ENCODE measurements around the gene GAL3ST2. TPM values are rescaled to one million over a fixed set of nuclear protein-coding genes. Genes with fewer than 3 reads are reported as not detected.
"Not testable (repeated sequence)": the region's sequence is repeated elsewhere in the genome, so short reads cannot be mapped to it uniquely, and the experiment has no call there.

The GAL3ST2 gene
- polyA plus RNA-seq, 1 experiment = not detected

DNA sequence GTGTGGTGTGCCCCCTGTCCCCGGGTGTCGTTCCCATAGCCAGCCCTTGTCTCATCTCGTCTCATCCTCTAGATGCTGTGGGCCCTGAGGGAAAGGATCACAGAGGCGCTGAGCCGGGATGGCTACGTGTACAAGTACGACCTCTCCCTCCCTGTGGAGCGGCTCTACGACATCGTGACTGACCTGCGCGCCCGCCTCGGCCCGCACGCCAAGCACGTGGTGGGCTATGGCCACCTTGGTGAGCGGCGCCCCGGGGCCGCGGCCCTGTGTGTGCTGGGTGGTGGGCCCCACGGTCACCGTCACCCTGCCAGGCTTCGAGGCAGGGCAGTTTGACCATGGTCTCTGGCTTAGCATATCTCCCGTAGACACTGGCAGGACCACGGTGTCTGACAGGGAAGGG lies 20.8 kb upstream of the GAL3ST2 start:
- no peak for TF ChIP-seq CTCF (IDR thresholded peaks at IDR 0.05; ENCODE audit: insufficient read depth, low read depth, low read length)
- ChIA-PET POLR2A (no interaction called here), CTCF (interaction anchor here (1.3 kb wide), 1 partner anchor 8 kb away, joined by 5 read pairs; no protein-coding TSS in a partner anchor)
- peaks cover 18% of the 10 kb centered on the region for H3K36me3 ChIP-seq (ENCODE audit: control insufficient read depth, insufficient read depth, low read length)
- no peak overlapping the region for H3K4me3 ChIP-seq (ENCODE audit: low read depth, low read length)
- no peak for DNase-seq (ENCODE audit: low read depth)
- H3K27me3 ChIP-seq (ENCODE audit: control insufficient read depth, insufficient read depth, low read length) = no peaks in the 10 kb centered on the region

- ChIA-PET CTCF (no interaction called here), POLR2A (no interaction called here)
- DNase-seq (ENCODE audit: low read depth) = no peak
- TF ChIP-seq CTCF (IDR thresholded peaks at IDR 0.05; ENCODE audit: insufficient read depth, low read depth, low read length) = no peak
- Histone ChIP-seq H3K36me3 (ENCODE audit: control insufficient read depth, insufficient read depth, low read length) (peaks cover 8% of the 10 kb centered on the region), H3K27me3 (ENCODE audit: control insufficient read depth, insufficient read depth, low read length) (no peaks in the 10 kb centered on the region), H3K4me3 (ENCODE audit: low read depth, low read length) (no peak overlapping the region)
Measured at GRCh38 chr2:241759067-241759807, 17.4 kb upstream of the GAL3ST2 start.

DNA sequence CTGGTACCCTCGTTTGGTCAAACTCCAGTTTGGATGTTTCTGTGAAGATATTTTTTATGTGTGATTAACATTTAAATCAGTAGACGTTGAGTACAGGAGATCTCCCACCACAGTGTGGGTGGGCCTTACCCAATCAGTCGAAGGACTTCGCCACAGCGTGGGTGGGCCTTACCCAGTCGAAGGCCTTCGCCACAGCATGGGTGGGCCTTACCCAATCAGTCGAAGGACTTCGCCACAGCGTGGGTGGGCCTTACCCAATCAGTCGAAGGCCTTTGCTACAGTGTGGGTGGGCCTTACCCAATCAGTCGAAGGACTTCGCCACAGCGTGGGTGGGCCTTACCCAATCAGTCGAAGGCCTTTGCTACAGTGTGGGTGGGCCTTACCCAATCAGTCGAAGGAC lies 16.7 kb upstream of the GAL3ST2 start:
- POLR2A ChIA-PET; DNase-seq (ENCODE audit: low read depth): not testable (repeated sequence)

GRCh38 chr2:241760301-241760771 lies 16.3 kb upstream of the GAL3ST2 start:
- DNase-seq (ENCODE audit: low read depth) = no peak
- H3K4me3 ChIP-seq (ENCODE audit: low read depth, low read length) = no peak overlapping the region
- CTCF ChIA-PET = no interaction called here
- TF ChIP-seq CTCF (IDR thresholded peaks at IDR 0.05; ENCODE audit: insufficient read depth, low read depth, low read length) = no peak
- POLR2A ChIA-PET = no interaction called here
- H3K27me3 ChIP-seq (ENCODE audit: control insufficient read depth, insufficient read depth, low read length) = no peaks in the 10 kb centered on the region
- peaks cover 12% of the 10 kb centered on the region for H3K36me3 ChIP-seq (ENCODE audit: control insufficient read depth, insufficient read depth, low read length)

More for the DNA sequence above, 16.7 kb upstream of the GAL3ST2 start:
- H3K4me3 ChIP-seq (ENCODE audit: low read depth, low read length); CTCF ChIA-PET; H3K27me3 ChIP-seq (ENCODE audit: control insufficient read depth, insufficient read depth, low read length): not testable (repeated sequence)
- peaks cover 12% of the 10 kb centered on the region for H3K36me3 ChIP-seq (ENCODE audit: control insufficient read depth, insufficient read depth, low read length)

DNA sequence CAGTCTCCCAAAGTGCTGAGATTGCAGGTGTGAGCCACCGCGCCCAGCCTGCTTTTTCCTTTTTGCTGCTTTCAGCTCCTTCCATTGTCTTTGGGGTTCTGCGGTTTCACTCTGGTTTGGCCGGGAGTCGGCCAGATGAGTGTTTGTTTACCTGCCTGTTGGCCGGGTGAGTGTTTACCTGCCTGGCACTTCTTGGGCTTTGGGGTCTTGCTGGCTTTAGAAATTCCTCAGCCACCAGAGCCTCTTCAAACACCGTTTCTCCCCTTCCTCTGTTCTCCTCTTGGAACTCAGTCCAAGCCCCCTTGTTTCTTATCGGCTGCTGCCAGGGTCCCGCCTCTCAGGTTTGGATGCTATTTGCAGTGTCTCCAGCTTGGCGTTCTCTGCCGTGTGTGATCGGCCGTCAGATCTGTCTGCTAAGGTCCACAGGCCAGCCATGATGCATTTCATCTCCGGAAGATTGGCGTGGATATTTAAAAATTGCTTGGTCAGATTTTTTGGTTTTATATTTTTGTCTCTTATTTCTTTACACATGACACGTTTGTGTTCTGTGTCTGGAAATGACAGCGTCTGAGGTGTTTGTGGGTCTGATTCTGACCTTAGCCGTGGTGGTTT lies 14.2 kb upstream of the GAL3ST2 start:
- CTCF ChIA-PET = interaction anchor here (1.4 kb wide), 1 partner anchor 116 kb away, joined by 4 read pairs; no protein-coding TSS in a partner anchor
- POLR2A ChIA-PET = no interaction called here
- no peaks in the 10 kb centered on the region for H3K27me3 ChIP-seq (ENCODE audit: control insufficient read depth, insufficient read depth, low read length)
- TF ChIP-seq CTCF (IDR thresholded peaks at IDR 0.05; ENCODE audit: insufficient read depth, low read depth, low read length) = no peak
- H3K4me3 ChIP-seq (ENCODE audit: low read depth, low read length) = no peak overlapping the region
- peaks cover 6% of the 10 kb centered on the region for H3K36me3 ChIP-seq (ENCODE audit: control insufficient read depth, insufficient read depth, low read length)
- DNase-seq (ENCODE audit: low read depth) = no peak

Data from BJ (cell line).